IPS-NIHi11 (cell line): ENCODE data around the gene PTPRG.
A peak's percentile ranks its signal among the peaks of the same experiment; 100 is the strongest.
"Not testable (repeated sequence)": the region's sequence is repeated elsewhere in the genome, so short reads cannot be mapped to it uniquely, and the experiment has no call there.

ENCODE experiments used
- DNase-seq: peaks from one replicate; pipeline ENCODE4 v3.0.0; 2012; ENCODE audit warnings: mixed read lengths, low spot score

Gene PTPRG

DNA sequence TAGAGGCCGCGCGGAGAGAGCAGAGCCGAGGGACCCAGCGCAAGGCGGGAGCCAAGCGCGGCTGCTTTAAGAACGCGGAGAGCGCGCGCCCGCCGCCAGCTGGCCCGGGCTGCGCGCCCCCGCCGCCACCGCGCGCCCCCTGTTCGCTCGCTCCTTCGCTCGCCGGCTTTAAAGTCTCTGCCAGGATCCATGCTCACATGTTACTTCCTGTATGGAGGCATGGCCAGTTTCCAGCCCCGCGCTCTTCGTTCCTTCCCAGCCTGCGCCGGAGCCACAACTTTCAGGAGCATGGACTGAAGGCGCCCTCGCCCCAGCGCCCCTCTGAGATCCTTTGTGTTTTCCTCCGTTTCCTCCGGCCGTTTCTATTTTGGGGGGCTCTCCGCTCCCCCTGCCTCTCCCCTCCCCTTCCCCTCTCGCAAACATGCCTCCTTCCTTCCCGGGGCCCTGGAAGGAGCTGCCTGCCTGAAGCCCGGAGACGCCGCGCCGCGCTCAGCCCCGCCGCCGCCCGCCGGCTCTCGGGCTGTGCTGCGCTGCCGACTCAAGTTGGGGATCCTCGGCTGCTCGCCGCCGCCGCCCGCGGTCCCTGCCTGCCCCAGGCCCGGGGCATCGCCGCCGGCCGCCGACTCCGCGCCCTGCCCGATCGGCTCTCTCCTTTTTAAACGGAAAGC lies at the start of gene PTPRG:
Gene PTPRG, plus strand, starts transcription at position 198 of the 668 bp plus-strand sequence. CDS start 717 bp downstream, outside the sequence.
- peak; percentile 92 for DNase-seq

DNA sequence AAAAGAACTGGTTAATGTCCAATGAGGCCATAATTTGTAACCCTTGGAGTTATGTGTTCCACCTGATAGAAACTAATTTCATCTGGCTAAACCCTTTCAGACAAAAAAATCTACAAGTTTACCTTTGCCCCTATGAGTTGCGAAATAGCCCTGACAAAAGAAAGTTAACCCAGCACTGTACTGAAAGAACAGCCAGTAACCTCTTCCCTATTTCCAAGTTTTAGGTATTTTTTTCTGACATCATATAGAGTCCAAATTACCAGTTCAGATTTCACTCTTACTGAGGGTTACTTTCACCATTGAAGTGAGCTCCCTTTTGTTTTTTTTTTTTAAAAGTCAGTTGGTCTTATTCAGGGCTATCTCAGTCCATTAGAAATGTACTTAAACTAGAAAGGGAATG lies 42.8 kb upstream of the PTPRG start:
- no peak for DNase-seq

DNA sequence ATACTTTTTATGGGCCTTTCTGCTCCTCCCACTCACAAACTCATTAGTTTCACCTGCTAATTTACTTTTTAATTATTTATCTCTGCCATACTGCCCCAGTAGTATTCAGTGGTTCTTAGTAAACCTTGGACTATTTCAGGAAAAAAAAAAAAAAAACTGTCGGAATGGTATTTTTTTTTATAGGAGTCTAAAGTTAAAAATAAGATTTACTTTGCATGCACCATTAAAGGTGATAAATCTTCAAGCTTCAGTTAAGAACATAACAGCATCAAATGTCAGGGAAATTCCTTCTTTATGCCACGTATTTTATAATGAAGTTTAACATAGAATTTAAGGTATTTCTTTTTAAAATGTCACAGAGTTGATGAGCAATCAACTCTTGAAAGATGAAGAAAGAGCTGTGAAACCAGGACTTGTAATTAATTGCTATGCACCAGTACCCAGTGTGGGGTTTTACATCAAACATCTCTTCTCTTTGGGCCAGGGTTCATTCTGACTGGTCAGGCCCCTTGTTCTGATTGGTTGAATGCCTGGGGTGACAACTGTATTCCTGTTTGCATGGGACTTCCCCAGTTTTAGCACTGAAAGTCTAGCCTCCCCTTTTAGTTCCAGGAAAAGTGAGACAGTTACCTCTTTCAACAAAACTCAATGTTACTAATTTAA lies 40.3 kb upstream of the PTPRG start:
- peak; percentile 64 for DNase-seq

DNA sequence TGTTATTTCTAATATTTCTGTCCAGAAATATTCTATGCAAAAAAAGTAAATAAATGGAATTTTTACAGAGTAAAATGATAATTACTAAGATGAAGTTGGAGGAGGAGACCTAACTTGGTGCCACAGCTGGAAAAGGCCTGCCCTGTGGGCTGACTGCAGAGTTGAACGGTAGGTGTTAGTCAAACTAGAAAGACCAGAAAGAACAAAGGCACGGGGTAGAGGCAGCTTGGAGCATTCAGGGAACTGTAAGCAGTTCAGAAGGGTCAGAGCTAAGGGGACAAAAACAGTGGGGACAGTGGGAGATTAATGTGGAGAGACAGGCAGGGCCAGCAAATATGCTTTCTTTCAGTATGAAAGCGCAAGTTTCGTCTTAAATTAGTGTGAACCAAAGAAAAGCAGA lies 39.3 kb upstream of the PTPRG start:
- DNase-seq = no peak

DNA sequence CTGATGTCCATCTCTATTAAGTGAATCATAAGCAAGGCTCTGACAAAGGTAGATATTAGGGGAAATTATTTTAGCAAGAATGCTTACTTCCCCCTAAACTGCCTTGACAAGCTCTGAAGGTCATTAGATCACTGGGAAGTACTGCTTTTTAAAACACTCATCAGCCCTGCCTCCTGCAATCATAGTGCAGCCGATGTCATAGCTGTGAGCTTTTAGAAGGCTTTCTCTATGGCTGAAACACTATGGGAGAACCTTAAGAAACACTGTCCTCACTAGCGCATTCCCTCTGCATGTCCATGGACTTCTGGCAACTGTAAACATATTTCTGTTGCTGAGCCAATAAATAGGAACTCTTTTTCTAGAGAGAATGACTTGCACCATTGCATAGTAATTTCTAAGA lies 38.7 kb upstream of the PTPRG start:
- DNase-seq = no peak

DNA sequence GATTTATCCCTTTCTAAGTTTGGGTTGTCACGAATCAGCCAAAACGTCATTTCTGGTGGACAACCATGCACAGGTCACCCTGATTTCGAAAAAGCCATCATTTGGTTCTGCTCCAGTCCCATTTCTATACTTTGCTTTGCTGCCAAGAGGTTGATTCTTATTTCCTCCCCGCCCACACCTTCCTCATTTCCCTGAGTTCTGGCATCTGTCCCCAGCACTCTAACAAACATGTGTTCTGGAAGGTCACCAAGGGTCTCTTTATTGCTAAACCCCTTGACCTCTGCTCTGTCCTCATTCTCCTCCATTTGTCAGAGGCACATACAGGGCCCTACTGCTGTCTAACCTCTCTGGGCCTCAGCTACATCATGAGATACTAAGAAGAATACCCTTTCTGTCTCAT lies 36.4 kb upstream of the PTPRG start:
- DNase-seq = no peak

DNA sequence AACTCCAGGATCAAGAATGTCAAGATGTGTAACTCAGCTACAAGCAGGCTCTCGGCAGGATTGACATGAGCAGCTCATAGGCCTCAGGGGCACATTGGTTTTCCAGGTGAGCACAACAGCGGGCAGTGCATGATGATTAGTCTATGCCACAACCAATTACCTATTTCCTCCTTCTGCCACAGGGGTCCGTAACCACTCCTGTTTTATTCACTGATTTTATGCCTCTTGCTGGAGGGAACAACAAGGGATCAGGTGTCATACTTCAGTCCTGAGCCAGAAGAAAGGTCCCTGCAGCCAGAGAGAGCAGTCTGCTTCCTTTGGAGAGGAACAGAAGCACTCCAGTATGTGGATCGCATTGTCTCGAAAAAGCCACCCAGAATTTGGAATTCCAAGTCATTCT lies 35.1 kb upstream of the PTPRG start:
- no peak for DNase-seq

DNA sequence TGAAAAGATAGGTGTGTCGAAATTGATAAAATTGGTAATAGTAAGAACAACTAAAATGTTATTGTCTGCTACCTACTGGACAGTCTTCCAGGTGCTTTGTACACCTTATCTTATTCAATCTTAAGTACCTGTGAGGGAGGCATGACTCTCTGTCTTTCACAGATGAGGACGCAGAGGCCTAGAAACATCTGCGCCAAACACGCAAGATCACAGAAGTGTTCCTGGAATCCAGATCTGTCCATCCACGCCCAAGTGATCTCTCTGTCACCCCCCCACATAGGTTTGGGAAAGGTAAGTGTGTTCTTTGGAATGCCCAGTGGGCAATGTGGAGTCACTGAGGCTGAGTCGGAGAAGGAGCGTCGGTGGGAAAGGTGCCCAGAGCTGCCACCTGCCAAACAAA lies 34.4 kb upstream of the PTPRG start:
- no peak for DNase-seq

DNA sequence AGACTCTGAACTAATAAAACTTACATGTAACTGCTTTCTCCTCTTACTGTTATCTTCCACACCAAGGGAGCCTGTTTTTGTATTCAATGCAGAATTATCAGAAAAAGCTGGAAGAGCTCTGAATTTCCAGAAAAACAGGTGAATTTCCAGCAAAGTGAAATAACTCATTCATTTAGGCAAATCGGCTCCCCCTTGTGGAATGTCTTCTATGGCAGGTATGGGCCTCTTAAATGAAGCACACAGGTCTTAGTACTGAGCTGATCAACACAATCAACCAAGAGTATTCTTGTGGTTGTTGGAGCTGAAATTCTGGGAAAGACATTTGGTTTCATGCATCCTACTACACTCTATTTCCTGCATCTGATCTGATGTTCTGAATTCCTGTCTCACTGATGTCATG lies 31.0 kb upstream of the PTPRG start:
- peak; percentile 39 for DNase-seq

DNA sequence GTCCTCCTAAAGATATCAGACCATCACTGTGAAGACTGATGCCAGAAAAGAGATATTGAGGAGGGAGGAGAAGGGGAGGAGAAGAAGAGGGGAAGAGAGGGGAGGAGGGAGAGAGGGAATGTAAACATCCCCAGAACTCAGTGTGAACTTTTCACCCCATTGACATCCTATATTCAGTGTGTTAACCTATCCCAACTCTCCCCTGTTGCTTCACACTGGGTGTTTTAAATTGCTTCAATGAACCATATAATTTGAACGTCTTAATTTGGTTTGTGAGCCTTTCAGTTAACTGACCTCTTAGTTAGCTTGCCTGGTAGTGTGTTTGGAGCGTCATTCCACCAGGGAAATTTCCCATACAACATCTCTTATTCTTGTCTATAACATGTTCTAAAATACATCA lies 29.8 kb upstream of the PTPRG start:
- DNase-seq = no peak

DNA sequence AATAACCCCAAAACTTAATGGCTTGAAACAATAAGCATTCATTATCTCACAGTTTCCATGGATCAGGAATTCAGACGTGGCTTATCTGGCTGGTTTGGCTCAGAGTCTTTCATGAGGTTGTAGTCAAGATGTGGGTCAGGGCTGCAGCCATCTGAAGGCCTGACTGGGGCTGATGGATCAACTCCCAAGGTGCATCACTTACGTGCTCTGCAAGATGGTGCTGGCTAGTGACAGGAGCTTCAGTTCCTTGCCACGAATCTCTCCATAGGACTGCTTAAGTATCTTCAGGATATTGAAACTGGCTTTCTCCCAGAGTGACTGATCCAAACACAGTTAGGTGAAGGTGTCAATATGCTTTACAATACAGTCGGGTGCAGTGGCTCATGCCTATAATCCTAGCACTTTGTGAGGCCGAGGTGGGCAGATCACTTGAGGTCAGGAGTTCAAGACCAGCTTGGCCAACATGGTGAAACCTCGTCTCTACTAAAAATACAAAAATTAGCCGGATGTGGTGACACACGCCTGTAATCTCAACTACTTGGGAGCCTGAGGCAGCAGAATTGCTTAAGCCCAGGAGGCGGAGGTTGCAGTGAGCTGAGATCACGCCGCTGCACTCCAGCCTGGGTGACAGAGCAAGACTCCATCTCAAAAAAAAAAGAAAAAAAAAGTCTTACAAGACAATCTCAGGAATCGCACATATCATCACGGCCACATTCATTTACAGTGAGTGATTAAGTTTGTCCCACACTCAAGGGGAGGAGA lies 28.5 kb upstream of the PTPRG start:
- no peak for DNase-seq

DNA sequence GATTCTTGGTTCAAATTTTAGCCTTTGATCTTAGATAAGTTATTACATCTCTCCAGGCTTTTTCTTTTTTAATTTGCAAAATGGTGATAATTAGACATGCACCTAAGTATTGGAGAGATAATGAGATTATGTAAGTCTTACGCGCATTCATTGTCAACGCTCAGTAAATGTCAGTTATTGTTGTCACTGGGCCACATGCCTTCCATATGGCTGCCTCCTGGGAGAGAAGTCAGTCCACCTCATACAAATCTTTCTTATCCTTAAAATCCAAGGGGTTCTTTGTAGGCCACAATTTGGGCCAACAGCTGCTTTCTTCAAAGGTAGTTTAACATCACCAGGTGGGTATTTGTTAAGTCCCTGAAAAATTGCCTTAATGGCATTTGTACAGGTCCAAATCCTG lies 25.5 kb upstream of the PTPRG start:
- no peak for DNase-seq

DNA sequence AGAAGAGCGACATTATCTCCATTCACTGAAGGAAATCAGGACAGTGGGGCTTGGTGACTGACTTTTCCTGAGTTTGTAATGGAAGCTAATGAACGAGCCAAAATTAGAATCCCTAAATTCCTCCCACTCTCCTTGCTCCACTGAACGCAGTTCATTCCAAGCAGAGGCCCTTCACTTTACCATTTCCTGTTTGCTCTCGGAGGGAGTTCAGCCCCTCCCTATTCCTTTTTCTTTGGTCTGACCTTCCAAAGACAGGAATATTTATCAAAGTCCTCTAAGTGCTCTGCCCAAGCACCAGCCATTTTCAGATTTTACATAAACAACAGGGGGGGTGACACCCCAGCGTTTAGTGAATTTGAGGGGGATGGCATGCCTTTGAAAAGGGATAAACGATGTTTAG lies 24.0 kb upstream of the PTPRG start:
- peak; percentile 61 for DNase-seq

DNA sequence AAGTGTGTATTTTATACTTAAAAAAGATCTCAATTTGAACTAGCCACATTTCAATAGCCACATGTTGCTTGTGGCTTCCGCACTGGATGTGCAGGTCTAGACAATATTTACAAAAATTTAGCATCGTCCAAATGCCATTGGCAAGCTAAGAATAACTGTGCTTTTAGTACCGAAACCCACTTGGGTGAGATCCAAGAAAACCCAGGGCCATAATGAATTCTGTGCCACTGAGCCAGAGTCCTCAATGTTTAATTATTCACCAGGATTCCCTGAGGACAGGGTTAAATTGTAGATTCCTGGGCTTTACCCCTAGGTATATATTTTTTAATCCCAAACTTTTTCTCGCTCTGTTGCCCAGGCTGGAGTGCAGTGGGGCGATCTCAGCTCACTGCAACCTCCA lies 22.9 kb upstream of the PTPRG start:
- no peak for DNase-seq

DNA sequence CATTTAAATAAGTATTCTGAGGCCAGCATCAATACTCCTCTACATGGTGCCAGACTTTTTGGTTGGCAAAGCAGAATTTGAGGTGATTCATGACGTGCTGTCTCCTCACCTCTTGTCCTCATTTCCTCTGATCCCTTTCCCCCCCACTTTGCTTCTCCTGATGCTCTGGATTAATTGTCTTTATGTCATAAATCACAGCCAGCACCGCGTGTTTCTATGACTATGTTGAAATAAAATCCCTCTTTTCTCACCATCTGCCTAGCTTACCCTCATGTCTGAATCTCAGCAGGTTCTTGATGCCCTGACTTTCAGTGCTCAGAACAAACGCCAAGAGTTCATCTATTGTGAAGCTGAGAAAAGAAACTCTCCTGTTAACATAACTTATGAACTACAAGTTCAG lies 19.7 kb upstream of the PTPRG start:
- DNase-seq = no peak

DNA sequence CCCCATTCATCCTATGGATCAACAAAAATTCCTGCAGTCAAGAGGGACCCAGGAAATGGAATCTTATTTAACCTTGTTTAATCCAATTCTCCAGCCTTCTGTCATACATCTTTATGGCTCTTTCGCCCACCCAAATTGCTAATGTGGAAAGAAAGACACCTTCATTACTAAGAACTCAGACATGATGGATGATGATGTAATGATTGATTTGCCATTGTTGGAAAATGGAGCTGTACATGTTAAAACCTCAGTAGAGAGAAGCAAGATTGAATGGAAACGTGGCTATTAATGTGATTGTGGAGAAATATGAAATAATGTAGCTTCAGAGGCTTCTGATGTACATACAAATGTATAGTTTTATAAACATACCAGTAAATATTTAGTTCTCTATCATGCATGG lies 15.7 kb upstream of the PTPRG start:
- no peak for DNase-seq

DNA sequence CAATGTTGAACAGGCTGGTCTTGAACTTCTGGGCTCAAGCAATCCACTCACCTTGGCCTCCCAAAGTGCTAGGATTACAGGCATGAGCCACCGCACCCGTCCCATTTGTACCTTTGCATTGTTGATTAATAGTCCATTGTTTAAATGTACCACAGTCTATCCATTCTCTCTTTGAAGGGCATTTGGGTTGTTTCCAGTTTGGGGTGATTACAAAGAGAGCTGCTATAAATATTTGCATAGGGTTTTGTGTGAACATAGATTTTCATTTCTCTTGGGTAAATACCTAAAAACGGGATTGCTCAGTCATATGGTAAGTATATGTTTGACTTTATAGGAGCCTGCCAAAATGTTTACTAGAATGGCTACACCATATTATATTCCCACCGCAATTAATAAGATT lies 13.7 kb upstream of the PTPRG start:
- no peak for DNase-seq

DNA sequence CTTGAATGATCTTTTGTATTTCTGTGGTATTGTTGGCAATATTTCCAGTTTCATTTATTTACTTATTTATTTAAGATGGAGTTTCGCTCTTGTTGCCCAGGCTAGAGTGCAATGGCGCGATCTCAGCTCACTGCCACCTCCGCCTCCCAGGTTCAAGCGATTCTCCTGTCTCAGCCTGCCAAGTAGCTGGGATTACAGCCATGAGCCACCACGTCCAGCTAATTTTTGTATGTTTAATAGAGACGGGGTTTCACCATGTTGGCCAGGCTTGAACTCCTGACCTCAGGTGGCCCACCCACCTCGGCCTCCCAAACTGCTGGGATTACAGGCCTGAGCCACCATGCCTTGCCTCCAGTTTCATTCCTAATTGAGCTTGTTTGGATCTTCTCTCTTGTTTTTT lies 8.7 kb upstream of the PTPRG start:
- DNase-seq = not testable (repeated sequence)

DNA sequence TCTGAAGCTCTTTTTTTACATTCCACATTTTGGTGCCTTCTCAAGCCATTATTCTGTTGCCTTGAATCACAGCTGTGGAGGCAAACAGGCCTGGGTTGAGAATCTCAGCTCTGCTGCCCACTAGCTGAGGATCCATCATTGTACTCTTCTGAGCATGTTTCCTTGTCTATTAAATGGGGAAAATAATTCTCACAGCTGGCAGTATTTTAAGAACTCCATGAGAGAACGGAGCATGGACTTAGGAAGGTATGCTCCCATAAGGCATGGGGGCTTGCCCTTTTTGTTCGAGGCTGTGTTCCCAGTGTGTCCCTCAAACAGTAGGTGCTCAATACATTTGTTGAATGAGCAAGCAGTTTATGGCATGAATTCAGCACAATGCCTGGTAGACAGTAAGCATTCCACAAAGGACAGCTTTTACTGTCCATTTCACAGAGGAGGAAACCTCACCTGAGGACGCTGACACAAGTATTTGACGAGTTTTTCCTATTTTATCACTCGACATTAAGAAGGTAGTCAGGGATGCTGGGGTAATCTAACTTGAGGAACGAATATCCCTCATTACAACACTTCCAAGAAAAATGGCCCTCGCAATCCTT lies 2.1 kb upstream of the PTPRG start:
- DNase-seq = no peak

DNA sequence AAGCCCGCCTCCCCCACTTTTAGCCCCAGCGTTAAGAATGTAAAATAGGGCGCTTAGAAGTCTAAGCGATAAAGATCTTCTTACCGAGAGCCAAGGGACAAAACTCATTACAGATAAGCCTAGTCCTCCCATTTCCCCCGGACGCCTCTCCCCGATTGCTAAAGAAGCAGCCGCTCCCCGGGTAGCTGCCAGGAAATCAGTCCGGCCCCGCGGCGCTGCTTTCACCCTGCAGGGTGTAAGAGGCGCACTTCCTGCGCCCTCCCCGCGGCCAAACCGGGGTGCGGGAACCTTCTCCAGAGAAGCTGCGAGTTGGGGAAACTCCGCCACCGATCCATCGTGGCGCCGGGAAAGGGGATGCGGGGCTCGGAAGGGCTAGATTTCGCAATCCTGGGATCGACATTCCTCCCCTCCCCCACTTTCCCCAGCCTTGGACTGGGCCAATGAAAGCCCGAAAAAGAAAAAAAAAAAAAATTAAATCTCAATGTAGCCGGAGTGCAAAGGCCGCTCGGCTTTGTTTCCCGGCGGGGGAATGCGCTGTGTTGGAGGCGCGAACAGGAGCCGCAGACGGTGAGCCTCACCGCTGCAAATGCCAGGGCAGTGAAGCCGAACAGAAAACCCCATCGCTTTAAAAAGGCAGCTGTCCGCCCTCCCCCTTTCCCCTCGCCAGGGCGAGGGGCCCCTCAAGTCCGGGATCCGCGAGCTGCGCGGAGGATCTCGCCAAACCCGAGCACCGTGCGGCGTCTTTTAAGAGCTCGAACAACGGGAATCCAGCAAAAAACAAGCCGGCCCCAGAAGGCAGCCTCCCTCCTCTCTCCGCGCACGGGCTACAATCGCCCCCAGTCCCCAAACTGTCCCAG lies 626 bp upstream of the PTPRG start:
- DNase-seq = peak; percentile 70

DNA sequence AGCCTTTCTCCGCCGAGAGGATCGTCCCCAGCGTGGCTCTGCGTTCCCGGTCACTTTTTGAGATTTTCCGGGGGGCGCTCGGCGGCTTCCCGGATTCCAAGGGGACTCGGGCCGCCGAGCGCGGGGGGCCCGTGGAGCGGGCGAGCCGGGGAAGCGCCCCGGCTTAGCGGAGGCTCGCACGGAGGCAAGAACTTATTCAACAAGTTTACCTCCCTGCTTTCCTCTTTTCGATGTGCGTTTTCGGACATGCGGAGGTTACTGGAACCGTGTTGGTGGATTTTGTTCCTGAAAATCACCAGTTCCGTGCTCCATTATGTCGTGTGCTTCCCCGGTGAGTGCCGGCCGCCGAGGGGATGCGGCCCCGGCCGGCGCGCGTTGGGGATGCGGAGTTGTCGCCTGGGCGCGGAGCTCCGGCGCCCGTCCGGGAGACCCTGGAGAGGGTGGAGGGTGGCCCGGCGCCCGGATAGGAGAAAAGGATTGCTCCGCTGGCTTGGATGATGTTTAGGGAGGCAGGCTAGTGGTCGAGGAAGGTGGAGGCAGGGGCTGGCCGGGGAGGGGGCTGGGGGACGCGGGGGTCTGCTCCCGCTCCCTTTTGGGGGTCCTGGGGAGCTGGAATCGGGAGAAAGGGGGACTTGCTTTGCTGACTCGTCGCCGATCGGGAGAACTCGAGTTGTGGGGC lies 810 bp downstream of the PTPRG start:
- peak; percentile 27 for DNase-seq
